Panc1 (cell line): ENCODE data around the gene RANBP3. TPM values are rescaled to one million over a fixed set of nuclear protein-coding genes. Genes with fewer than 3 reads are reported as not detected.

Source experiments
- ATAC-seq: fragments of 200-7000 bp; cut with Tn5 transposase; 2 replicates; pipeline ENCODE4 v1.9.1; 2020; ENCODE audit warnings: mild to moderate bottlenecking, moderate library complexity
- BruUV-seq: library from RNA; stranded (reverse); fragments of 400-500 nt; replicated peaks from 2 replicates; lab custom pipeline; 2021; lab: Mats Ljungman, UMichigan
- CTCF ChIA-PET: fragments of 300-600 bp; sonication (Branson Sonifier 250); formaldehyde crosslinking; loops from one replicate; lab custom pipeline; 2022; ENCODE audit warnings: antibody characterized with exemption; lab: Charles Lee
- POLR2A ChIA-PET: fragments of 300-600 bp; sonication (Branson Sonifier 250); formaldehyde crosslinking; loops from one replicate; lab custom pipeline; 2022; ENCODE audit warnings: antibody characterized with exemption; lab: Charles Lee
- DNase-seq: peaks from one replicate; pipeline ENCODE4 v3.0.0-alpha.2; 2010; ENCODE audit warnings: low read depth, low spot score
- H3K27ac ChIP-seq: 2 replicates; pipeline ENCODE4 v1.5.1; 2011; ENCODE audit warnings: mild to moderate bottlenecking, low read length, inconsistent platforms
- H3K27me3 ChIP-seq: fragments of 200-500 bp; sonication (Bioruptor generic); 2 replicates; pipeline ENCODE4 v1.6.0; 2014; ENCODE audit warnings: low read length, inconsistent platforms; ENCODE audit not compliant: control insufficient read depth, insufficient read depth
- H3K36me3 ChIP-seq: fragments of 200-500 bp; sonication (Bioruptor generic); 2 replicates; pipeline ENCODE4 v1.5.1; 2014; ENCODE audit warnings: inconsistent platforms, mild to moderate bottlenecking, low read length, moderate library complexity; ENCODE audit not compliant: control insufficient read depth, insufficient read depth
- H3K4me1 ChIP-seq: 2 replicates; pipeline ENCODE4 v1.5.1; 2011; ENCODE audit warnings: inconsistent platforms, mild to moderate bottlenecking, low read length, moderate library complexity; ENCODE audit not compliant: control insufficient read depth, insufficient read depth
- H3K4me3 ChIP-seq, 2 experiments: 2 replicates each; pipeline ENCODE4 v1.5.1; 2011 to 2012; ENCODE audit warnings: low read depth in 2 of 2, low read length in 2 of 2, mild to moderate bottlenecking in 2 of 2, inconsistent platforms in 1 of 2, moderate library complexity in 1 of 2
- H3K9me3 ChIP-seq: fragments of 200-500 bp; sonication (Bioruptor generic); 2 replicates; pipeline ENCODE4 v1.5.1; 2014; ENCODE audit warnings: low read depth, mild to moderate bottlenecking, inconsistent platforms, low read length, moderate library complexity; ENCODE audit not compliant: control insufficient read depth, insufficient read depth
- POLR2AphosphoS5 ChIP-seq: IDR thresholded peaks from 2 replicates; pipeline ENCODE4 v1.6.1; 2012; ENCODE audit warnings: mild to moderate bottlenecking, low read depth, low read length, moderate library complexity
- SIN3A ChIP-seq: IDR thresholded peaks from 2 replicates; pipeline ENCODE4 v1.6.1; 2012; ENCODE audit warnings: low read depth, mild to moderate bottlenecking, low read length, moderate library complexity, borderline replicate concordance; ENCODE audit not compliant: insufficient read depth
- TCF7L2 ChIP-seq: IDR thresholded peaks from 2 replicates; pipeline ENCODE4 v1.6.1; 2011; ENCODE audit warnings: mild to moderate bottlenecking, low read depth, low read length, inconsistent platforms
- in situ Hi-C: cut with HindIII; loops from 2 replicates; pipeline ENCODE4 v1.10.0; 2016; ENCODE audit warnings: low sequenced_read_pairs, low pct_unique_long_range_greater_than_20kb
- intact Hi-C: fragments of 100-400 bp; cut with micrococcal nuclease; formaldehyde crosslinking; loops from one replicate; pipeline ENCODE4 v1.10.0; 2022; ENCODE audit not compliant: unreplicated experiment
- total RNA-seq: library from RNA; stranded (reverse); gene quantifications from one replicate; pipeline ENCODE4 v1.2.1, GENCODE V29; 2021; ENCODE audit not compliant: unreplicated experiment
- TF ChIP-seq, protein P1 (sequence below), 2 experiments: IDR thresholded peaks; 2 replicates each; pipeline ENCODE4 v1.6.1; 2011 to 2012; ENCODE audit warnings: low read depth in 2 of 2, control low read depth in 1 of 2, low read length in 1 of 2, mild to moderate bottlenecking in 1 of 2, moderate library complexity in 1 of 2; ENCODE audit not compliant: insufficient read depth in 1 of 2
- TF ChIP-seq, protein P2 (sequence below): fragments of 450-650 bp; IDR thresholded peaks from 2 replicates; pipeline ENCODE4 v1.5.1; 2017; ENCODE audit warnings: mild to moderate bottlenecking

Gene RANBP3
- total RNA-seq, 1 experiment from 2014 or later: 54.6 TPM

DNA sequence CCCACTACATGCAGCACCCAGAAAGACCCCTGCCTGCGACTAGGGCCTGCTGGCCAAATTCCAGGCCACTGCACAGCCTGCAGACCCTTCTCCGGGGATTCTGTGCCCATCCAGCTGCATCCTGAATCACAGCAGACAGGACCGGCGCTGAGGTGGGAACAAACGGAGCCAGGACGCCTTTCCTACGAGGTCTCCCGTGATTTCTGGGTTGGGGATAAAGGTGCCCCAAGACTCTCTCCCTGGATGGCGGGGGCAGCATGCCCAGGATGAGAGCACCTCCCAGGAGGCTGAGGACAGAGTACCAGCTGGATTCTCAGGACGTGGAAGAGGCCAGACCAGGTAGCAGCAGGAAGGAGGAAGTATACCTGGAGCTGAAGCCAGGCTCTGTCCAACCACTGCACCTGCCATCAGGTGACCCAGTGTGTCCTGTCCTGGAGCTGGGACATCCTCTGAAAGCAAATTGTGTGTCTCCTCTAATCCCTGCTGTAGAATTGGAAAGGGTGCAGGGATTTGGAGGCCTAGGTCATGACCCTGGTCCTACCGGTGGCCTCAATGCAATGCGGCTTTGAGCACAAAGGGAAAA, 104.2 kb downstream of the RANBP3 start:
- Histone ChIP-seq H3K4me1 (no peaks in the 10 kb centered on the region), H3K36me3 (no peaks in the 10 kb centered on the region), H3K4me3 (no peak overlapping the region), H3K9me3 (no peaks in the 10 kb centered on the region), H3K27me3 (no peaks in the 10 kb centered on the region), H3K27ac (no peak overlapping the region)
- TF ChIP-seq TCF7L2: no peak
- ATAC-seq: no peak
- intact Hi-C loops: no loop called here
- POLR2A ChIA-PET: no interaction called here
- DNase-seq: no peak
- in situ Hi-C loops: no loop called here
- no TSS peak for BruUV-seq
- CTCF ChIA-PET: no interaction called here

GRCh38 chr19:5870986-5871394, 107.0 kb downstream of the RANBP3 start:
- Histone ChIP-seq H3K4me3 (no peak overlapping the region), H3K27ac (no peak overlapping the region), H3K9me3 (no peaks in the 10 kb centered on the region), H3K4me1 (no peaks in the 10 kb centered on the region), H3K27me3 (no peaks in the 10 kb centered on the region), H3K36me3 (no peaks in the 10 kb centered on the region)
- no peak for DNase-seq
- POLR2A ChIA-PET: no interaction called here
- TF ChIP-seq TCF7L2: no peak
- TF ChIP-seq POLR2AphosphoS5: no peak
- TF ChIP-seq, protein P1, sequence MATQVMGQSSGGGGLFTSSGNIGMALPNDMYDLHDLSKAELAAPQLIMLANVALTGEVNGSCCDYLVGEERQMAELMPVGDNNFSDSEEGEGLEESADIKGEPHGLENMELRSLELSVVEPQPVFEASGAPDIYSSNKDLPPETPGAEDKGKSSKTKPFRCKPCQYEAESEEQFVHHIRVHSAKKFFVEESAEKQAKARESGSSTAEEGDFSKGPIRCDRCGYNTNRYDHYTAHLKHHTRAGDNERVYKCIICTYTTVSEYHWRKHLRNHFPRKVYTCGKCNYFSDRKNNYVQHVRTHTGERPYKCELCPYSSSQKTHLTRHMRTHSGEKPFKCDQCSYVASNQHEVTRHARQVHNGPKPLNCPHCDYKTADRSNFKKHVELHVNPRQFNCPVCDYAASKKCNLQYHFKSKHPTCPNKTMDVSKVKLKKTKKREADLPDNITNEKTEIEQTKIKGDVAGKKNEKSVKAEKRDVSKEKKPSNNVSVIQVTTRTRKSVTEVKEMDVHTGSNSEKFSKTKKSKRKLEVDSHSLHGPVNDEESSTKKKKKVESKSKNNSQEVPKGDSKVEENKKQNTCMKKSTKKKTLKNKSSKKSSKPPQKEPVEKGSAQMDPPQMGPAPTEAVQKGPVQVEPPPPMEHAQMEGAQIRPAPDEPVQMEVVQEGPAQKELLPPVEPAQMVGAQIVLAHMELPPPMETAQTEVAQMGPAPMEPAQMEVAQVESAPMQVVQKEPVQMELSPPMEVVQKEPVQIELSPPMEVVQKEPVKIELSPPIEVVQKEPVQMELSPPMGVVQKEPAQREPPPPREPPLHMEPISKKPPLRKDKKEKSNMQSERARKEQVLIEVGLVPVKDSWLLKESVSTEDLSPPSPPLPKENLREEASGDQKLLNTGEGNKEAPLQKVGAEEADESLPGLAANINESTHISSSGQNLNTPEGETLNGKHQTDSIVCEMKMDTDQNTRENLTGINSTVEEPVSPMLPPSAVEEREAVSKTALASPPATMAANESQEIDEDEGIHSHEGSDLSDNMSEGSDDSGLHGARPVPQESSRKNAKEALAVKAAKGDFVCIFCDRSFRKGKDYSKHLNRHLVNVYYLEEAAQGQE (IDR thresholded peaks at IDR 0.05; ENCODE audit: insufficient read depth in 1 of 2, low read depth in 2 of 2, low read length in 1 of 2): no peak
- TF ChIP-seq, protein P2, sequence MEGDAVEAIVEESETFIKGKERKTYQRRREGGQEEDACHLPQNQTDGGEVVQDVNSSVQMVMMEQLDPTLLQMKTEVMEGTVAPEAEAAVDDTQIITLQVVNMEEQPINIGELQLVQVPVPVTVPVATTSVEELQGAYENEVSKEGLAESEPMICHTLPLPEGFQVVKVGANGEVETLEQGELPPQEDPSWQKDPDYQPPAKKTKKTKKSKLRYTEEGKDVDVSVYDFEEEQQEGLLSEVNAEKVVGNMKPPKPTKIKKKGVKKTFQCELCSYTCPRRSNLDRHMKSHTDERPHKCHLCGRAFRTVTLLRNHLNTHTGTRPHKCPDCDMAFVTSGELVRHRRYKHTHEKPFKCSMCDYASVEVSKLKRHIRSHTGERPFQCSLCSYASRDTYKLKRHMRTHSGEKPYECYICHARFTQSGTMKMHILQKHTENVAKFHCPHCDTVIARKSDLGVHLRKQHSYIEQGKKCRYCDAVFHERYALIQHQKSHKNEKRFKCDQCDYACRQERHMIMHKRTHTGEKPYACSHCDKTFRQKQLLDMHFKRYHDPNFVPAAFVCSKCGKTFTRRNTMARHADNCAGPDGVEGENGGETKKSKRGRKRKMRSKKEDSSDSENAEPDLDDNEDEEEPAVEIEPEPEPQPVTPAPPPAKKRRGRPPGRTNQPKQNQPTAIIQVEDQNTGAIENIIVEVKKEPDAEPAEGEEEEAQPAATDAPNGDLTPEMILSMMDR: no peak
- no peak for TF ChIP-seq SIN3A
- intact Hi-C loops (no loop called here), in situ Hi-C loops (no loop called here)
- BruUV-seq: no TSS peak
- no peak for ATAC-seq
- CTCF ChIA-PET: no interaction called here
